Psoas muscle (tissue), 8 donors: ENCODE data around the gene WWC1. TPM values are rescaled to one million over a fixed set of nuclear protein-coding genes. Genes with fewer than 3 reads are reported as not detected.

Experiments used
- ATAC-seq, 4 donors: fragments of 200-7000 bp; cut with Tn5 transposase; one replicate each; pipeline ENCODE4 v1.9.1; 2020; ENCODE audit warnings: moderate library complexity in 3 of 4, mild to moderate bottlenecking in 2 of 4
- DNase-seq, 2 donors: peaks; one replicate each; pipeline ENCODE4 v3.0.0-alpha.2; 2020
- H3K27ac ChIP-seq: fragments of 200-600 bp; one replicate; pipeline ENCODE4 v1.8.0; 2022
- H3K27me3 ChIP-seq, 3 donors: fragments of 200-600 bp in 1 of 3; one replicate each; pipeline versions ENCODE4 v1.6.1 to v1.8.0; 2013 to 2022; ENCODE audit warnings: low read length in 2 of 3, mild to moderate bottlenecking in 2 of 3, moderate library complexity in 1 of 3; ENCODE audit not compliant: insufficient read depth in 3 of 3
- H3K36me3 ChIP-seq, 2 donors: fragments of 200-600 bp in 1 of 2; one replicate each; pipeline versions ENCODE4 v1.6.1 to v1.8.0; 2013 to 2022; ENCODE audit warnings: low read depth in 1 of 2, mild to moderate bottlenecking in 1 of 2, moderate library complexity in 1 of 2; ENCODE audit not compliant: insufficient read depth in 1 of 2
- H3K4me1 ChIP-seq: fragments of 200-600 bp; one replicate; pipeline ENCODE4 v1.8.0; 2022
- H3K4me3 ChIP-seq: fragments of 200-600 bp; one replicate; pipeline ENCODE4 v1.8.0; 2022; ENCODE audit warnings: mild to moderate bottlenecking
- H3K9me3 ChIP-seq: fragments of 200-600 bp; one replicate; pipeline ENCODE4 v1.8.0; 2022
- CTCF ChIP-seq: fragments of 200-600 bp; IDR thresholded peaks from one replicate; pipeline ENCODE4 v1.8.0; 2022; ENCODE audit warnings: antibody characterized with exemption
- WGBS, 3 donors: extraction: QIAGEN DNeasy Blood & Tissue Kit; methylation state at CpG; one replicate each; pipeline versions ENCODE4 v1.1.6 to v1.1.7; 2013; 5-methylcytosine and 5-hydroxymethylcytosine counted together
- intact Hi-C, 2 donors: fragments of 100-400 bp; cut with DNase I; formaldehyde crosslinking; loops; one replicate each; pipeline versions ENCODE4 v1.11.0 to v1.14.2; 2022
- polyA plus RNA-seq, 3 donors: library from polyadenylated mRNA; stranded (reverse); fragments of 200-250 nt; gene quantifications; one replicate each; pipeline ENCODE4 v1.2.3, GENCODE V29; 2013
- total RNA-seq, 4 donors: library from RNA; stranded (reverse); fragmentation: NEBNext Ultra II Directional in 2 of 4; extraction: Animal tissue kit (Norgen Biotek cat#: 25700) in 2 of 4; gene quantifications; one replicate each; pipeline versions ENCODE4 v1.2.1 to v1.2.4, GENCODE V29; 2021 to 2023
- donor health status: healthy with polysubstance abuse.
- donor health status: DM: no; HTN: no; CAD: no; lungs with moderate emphysema.
- donor health status: Bipolar disorder and iron deficiency.
- donor health status: healthy.
- donor health status: DM: yes; HTN: yes; CAD: no.
- donor health status: DM: no; HTN: no; CAD: no.
- donor health status: DM: no; HTN: no; CAD: no.
- donor health status: DM: yes; HTN: yes; CAD: no.

The WWC1 gene
- total and polyA plus RNA-seq, 7 donors, result 0.03 to 0.25 (median 0.08) TPM; not detected in 3

- no peaks in the 10 kb centered on the region for H3K9me3 ChIP-seq
- H3K4me1 ChIP-seq, result no peaks in the 10 kb centered on the region
- intact Hi-C loops, result no loop called here
- H3K36me3 ChIP-seq, result no peaks in the 10 kb centered on the region
- TF ChIP-seq CTCF, result no peak
- H3K27ac ChIP-seq, result no peak overlapping the region
- 56 to 70% (median 67%) methylated on average over 15 to 18 of the region's 18 CpGs for WGBS, 3 donors
- H3K27me3 ChIP-seq, result peaks cover 3 to 40% (median 21%) of the 10 kb centered on the region in 3 donors
- DNase-seq, result no peak
- no peak for ATAC-seq
- no peak overlapping the region for H3K4me3 ChIP-seq
Measured at GRCh38 chr5:168292786-168293696, 1.6 kb downstream of the WWC1 start.

- intact Hi-C loops, result no loop called here
- Histone ChIP-seq H3K27ac (no peak overlapping the region), H3K4me3 (no peak overlapping the region), H3K27me3 (peaks cover 3 to 37% (median 21%) of the 10 kb centered on the region in 3 donors), H3K36me3 (no peaks in the 10 kb centered on the region), H3K4me1 (no peaks in the 10 kb centered on the region), H3K9me3 (no peaks in the 10 kb centered on the region)
- DNase-seq, result no peak
- ATAC-seq, result no peak
- 41 to 42% (median 42%) methylated on average over 12 of the region's 12 CpGs for WGBS, 3 donors
- no peak for TF ChIP-seq CTCF
Measured at GRCh38 chr5:168295574-168296201, 4.2 kb downstream of the WWC1 start.

GRCh38 chr5:168296682-168297081 is 5.2 kb downstream of the WWC1 start:
- WGBS, 3 donors, result 95 to 100% (median 98%) methylated on average over 2 of the region's 2 CpGs
- H3K9me3 ChIP-seq, result no peaks in the 10 kb centered on the region
- no peak overlapping the region for H3K4me3 ChIP-seq
- DNase-seq (no peak), ATAC-seq (no peak)
- no peaks in the 10 kb centered on the region for H3K4me1 ChIP-seq
- intact Hi-C loops, result no loop called here
- peaks cover 3 to 28% (median 18%) of the 10 kb centered on the region in 3 donors for H3K27me3 ChIP-seq
- no peaks in the 10 kb centered on the region for H3K36me3 ChIP-seq
- no peak overlapping the region for H3K27ac ChIP-seq
- TF ChIP-seq CTCF, result no peak

GRCh38 chr5:168298949-168299348 is 7.5 kb downstream of the WWC1 start:
- Histone ChIP-seq H3K4me3 (no peak overlapping the region), H3K9me3 (no peaks in the 10 kb centered on the region), H3K27me3 (peaks cover 0 to 10% (median 6%) of the 10 kb centered on the region in 3 donors), H3K27ac (no peak overlapping the region), H3K4me1 (no peaks in the 10 kb centered on the region), H3K36me3 (no peaks in the 10 kb centered on the region)
- DNase-seq, result no peak
- no peak for ATAC-seq
- intact Hi-C loops, result no loop called here
- TF ChIP-seq CTCF, result no peak
- WGBS, 3 donors, result 95 to 99% (median 96%) methylated on average over 7 of the region's 7 CpGs
